Esophagus muscularis mucosa (tissue), 4 donors: ENCODE data around the gene CLEC4A. TPM values are rescaled to one million over a fixed set of nuclear protein-coding genes. Genes with fewer than 3 reads are reported as not detected.
"Not testable (repeated sequence)": the region's sequence is repeated elsewhere in the genome, so short reads cannot be mapped to it uniquely, and the experiment has no call there.

Experiments used
- DNase-seq: peaks from one replicate; pipeline ENCODE4 v3.0.0-alpha.2; 2017; ENCODE audit errors: extremely low spot score
- H3K27ac ChIP-seq, 4 donors: fragments of 200-600 bp; sonication (generic); replicated peaks in 1 of 4; 1 replicate in 3 of 4; 2 replicates in 1 of 4; pipeline ENCODE4 v1.5.1; 2016 to 2019; ENCODE audit warnings: mild to moderate bottlenecking in 1 of 4
- H3K27me3 ChIP-seq, 4 donors: fragments of 200-600 bp; sonication (generic); one replicate each; pipeline versions ENCODE4 v1.5.1 to v1.6.0; 2016 to 2019
- H3K36me3 ChIP-seq, 4 donors: fragments of 200-600 bp; sonication (generic); one replicate each; pipeline ENCODE4 v1.5.1; 2016 to 2019
- H3K4me1 ChIP-seq, 4 donors: fragments of 200-600 bp; sonication (generic); one replicate each; pipeline ENCODE4 v1.5.1; 2016 to 2019
- H3K4me3 ChIP-seq, 4 donors: fragments of 200-600 bp; sonication (generic); 1 replicate in 2 of 4; 2 replicates in 2 of 4; pipeline ENCODE4 v1.5.1; 2016 to 2019; ENCODE audit warnings: mild to moderate bottlenecking in 4 of 4, moderate library complexity in 1 of 4
- H3K9me3 ChIP-seq, 4 donors: fragments of 200-600 bp; sonication (generic); 1 replicate in 3 of 4; 2 replicates in 1 of 4; pipeline ENCODE4 v1.5.1; 2016 to 2019
- CTCF ChIP-seq, 3 experiments: fragments of 200-600 bp in 2 of 3; fragments of 450-650 bp in 1 of 3; sonication (generic) in 2 of 3; IDR thresholded peaks; one replicate each; pipeline ENCODE4 v1.5.1; 2017 to 2019; ENCODE audit warnings: antibody characterized with exemption in 3 of 3, mild to moderate bottlenecking in 2 of 3, moderate library complexity in 1 of 3
- EP300 ChIP-seq: sonication (generic); formaldehyde crosslinking; IDR thresholded peaks from one replicate; pipeline ENCODE4 v1.6.1; 2017; ENCODE audit warnings: antibody characterized with exemption
- POLR2A ChIP-seq: fragments of 450-650 bp; IDR thresholded peaks from one replicate; pipeline ENCODE4 v1.6.1; 2017; ENCODE audit warnings: antibody characterized with exemption, moderate library complexity, mild to moderate bottlenecking, low read depth
- POLR2AphosphoS5 ChIP-seq, 2 donors: sonication (generic); formaldehyde crosslinking; IDR thresholded peaks; one replicate each; pipeline ENCODE4 v1.6.1; 2017; ENCODE audit warnings: antibody characterized with exemption in 2 of 2
- WGBS: methylation state at CpG from one replicate; pipeline ENCODE4 v1.1.5; 2018; 5-methylcytosine and 5-hydroxymethylcytosine counted together
- intact Hi-C: fragments of 100-400 bp; cut with DNase I; formaldehyde crosslinking; loops from one replicate; pipeline ENCODE4 v1.15.1; 2023
- total RNA-seq, 4 donors: library from RNA; depleted of rRNA; stranded (reverse); fragments of >200 nt; gene quantifications; one replicate each; pipeline versions ENCODE4 v1.1.0 to v1.2.1, GENCODE V29; 2016

The CLEC4A gene
- total RNA-seq, 4 donors from 2014 or later = 0.40 to 2.2 (median 0.91) TPM

GRCh38 chr12:8120072-8120713, 3.2 kb upstream of the CLEC4A start:
- Histone ChIP-seq H3K4me1 (no peaks in the 10 kb centered on the region), H3K36me3 (peaks cover 0 to 20% (median 3%) of the 10 kb centered on the region in 4 donors), H3K4me3 (no peak overlapping the region), H3K27ac (no peak overlapping the region), H3K9me3 (no peaks in the 10 kb centered on the region), H3K27me3 (no peaks in the 10 kb centered on the region)
- WGBS = 98% methylated on average over 4 of the region's 4 CpGs
- intact Hi-C loops = no loop called here
- no peak for TF ChIP-seq POLR2A
- no peak for TF ChIP-seq EP300
- no peak for TF ChIP-seq POLR2AphosphoS5 (IDR thresholded peaks at IDR 0.05)
- no peak for TF ChIP-seq CTCF (IDR thresholded peaks at IDR 0.05)
- DNase-seq = no peak

- intact Hi-C loops = no loop called here
- no peak overlapping the region for H3K4me3 ChIP-seq
- no peaks in the 10 kb centered on the region for H3K27me3 ChIP-seq
- no peak overlapping the region for H3K27ac ChIP-seq
- no peaks in the 10 kb centered on the region for H3K4me1 ChIP-seq
- no peak for TF ChIP-seq POLR2A
- no peak for TF ChIP-seq POLR2AphosphoS5 (IDR thresholded peaks at IDR 0.05)
- TF ChIP-seq EP300 = no peak
- TF ChIP-seq CTCF (IDR thresholded peaks at IDR 0.05) = no peak
- DNase-seq = no peak
- H3K36me3 ChIP-seq = peaks cover 0 to 28% (median 12%) of the 10 kb centered on the region in 4 donors
- no peaks in the 10 kb centered on the region for H3K9me3 ChIP-seq
- 70% methylated on average over 4 of the region's 4 CpGs for WGBS
Observed at GRCh38 chr12:8127138-8127537, 3.7 kb downstream of the CLEC4A start.

GRCh38 chr12:8133636-8134397, 10.4 kb downstream of the CLEC4A start:
- H3K9me3 ChIP-seq, H3K4me3 ChIP-seq, intact Hi-C loops, DNase-seq, H3K4me1 ChIP-seq, H3K27ac ChIP-seq, H3K27me3 ChIP-seq: not testable (repeated sequence)
- 95% methylated on average over 13 of the region's 18 CpGs for WGBS
- H3K36me3 ChIP-seq = peaks cover 0 to 62% (median 21%) of the 10 kb centered on the region in 4 donors

- H3K9me3 ChIP-seq, H3K27me3 ChIP-seq, H3K4me1 ChIP-seq, intact Hi-C loops, DNase-seq, H3K27ac ChIP-seq, H3K4me3 ChIP-seq: not testable (repeated sequence)
- H3K36me3 ChIP-seq = peaks cover 0 to 66% (median 18%) of the 10 kb centered on the region in 4 donors
- 98% methylated on average over 23 of the region's 23 CpGs for WGBS
Observed at GRCh38 chr12:8134398-8134930, 11.0 kb downstream of the CLEC4A start.

- Histone ChIP-seq H3K36me3 (peaks cover 0 to 33% (median 8%) of the 10 kb centered on the region in 4 donors), H3K4me1 (peaks cover 0 to 13% (median 11%) of the 10 kb centered on the region in 4 donors)
- intact Hi-C loops, DNase-seq, H3K27me3 ChIP-seq, H3K4me3 ChIP-seq, H3K9me3 ChIP-seq, H3K27ac ChIP-seq: not testable (repeated sequence)
- WGBS = 83% methylated on average over 8 of the region's 8 CpGs
Observed at GRCh38 chr12:8141647-8142046, 18.2 kb downstream of the CLEC4A start.

GRCh38 chr12:8143261-8143660, 19.8 kb downstream of the CLEC4A start:
- no peaks in the 10 kb centered on the region for H3K27me3 ChIP-seq
- no peak for DNase-seq
- intact Hi-C loops = no loop called here
- peaks cover 0 to 13% (median 11%) of the 10 kb centered on the region in 4 donors for H3K4me1 ChIP-seq
- no peak overlapping the region for H3K4me3 ChIP-seq
- H3K27ac ChIP-seq = no peak overlapping the region
- H3K9me3 ChIP-seq = peaks cover 0 to 9% (median 0%) of the 10 kb centered on the region in 4 donors
- TF ChIP-seq POLR2A = no peak
- no peak for TF ChIP-seq POLR2AphosphoS5 (IDR thresholded peaks at IDR 0.05)
- TF ChIP-seq CTCF (IDR thresholded peaks at IDR 0.05) = no peak
- TF ChIP-seq EP300 = no peak
- H3K36me3 ChIP-seq = peaks cover 0 to 17% (median 2%) of the 10 kb centered on the region in 4 donors
